Measurements from ENCODE around the gene KIAA0930. TPM values are rescaled to one million over a fixed set of nuclear protein-coding genes. Genes with fewer than 3 reads are reported as not detected.
A peak's percentile ranks its signal among the peaks of the same experiment; 100 is the strongest.

The KIAA0930 gene
- total and polyA plus RNA-seq, 2 of the 4 experiments (the other 2 are of a cell fraction) = 25.3 to 34.1 TPM

GRCh38 chr22:45149671-45150070 lies 91.0 kb downstream of the KIAA0930 start:
- no peak overlapping the region for H4K5ac ChIP-seq (ENCODE audit: low read depth, low read length)
- POLR2A ChIA-PET (ENCODE audit: unreplicated experiment) = no interaction called here

More at GRCh38 chr22:45149671-45150070, 91.0 kb downstream of the KIAA0930 start:
- Histone ChIP-seq H3K4me3 (ENCODE audit: insufficient read depth, low read depth, low read length) (no peak overlapping the region), H2BK20ac (ENCODE audit: low read depth, low read length) (no peak overlapping the region), H3K9ac (ENCODE audit: low read depth, low read length) (no peak overlapping the region), H3K27me3 (ENCODE audit: control insufficient read depth, insufficient read depth, low read length) (no peaks in the 10 kb centered on the region), H4K91ac (ENCODE audit: insufficient read depth, low read depth, low read length) (no peak overlapping the region), H3K4me2 (ENCODE audit: low read depth, low read length) (peak overlapping the region; percentile 58; the same call in 1 of the 2 replicates), H3K23ac (ENCODE audit: low read depth, low read length) (no peak overlapping the region), H3K36me3 (ENCODE audit: control insufficient read depth, insufficient read depth, low read length) (peaks cover 4% of the 10 kb centered on the region), H3K9me1 (ENCODE audit: insufficient read depth, low read length) (peaks cover 9% of the 10 kb centered on the region; the same call in 1 of the 2 replicates), H3K14ac (replicated peaks; ENCODE audit: low read depth, low read length) (no peak overlapping the region), H3K4me1 (ENCODE audit: control insufficient read depth, insufficient read depth, low read length) (peaks cover 11% of the 10 kb centered on the region), H2AK9ac (replicated peaks; ENCODE audit: low read depth, low read length, poor library complexity) (no peak overlapping the region), H3K27ac (ENCODE audit: insufficient read depth, low read length) (no peak overlapping the region), H2AK5ac (ENCODE audit: low read depth, low read length) (no peak overlapping the region), H2BK5ac (ENCODE audit: low read depth, low read length, poor library complexity, severe bottlenecking) (peak overlapping the region; percentile 23), H2BK15ac (ENCODE audit: low read depth, low read length) (no peak overlapping the region; the same call in 2 of the 3 replicates), H3K4ac (ENCODE audit: low read depth, low read length) (no peak overlapping the region), H3K79me1 (ENCODE audit: low read depth in 1 of 2, low read length in 2 of 2) (peaks cover 19 to 44% of the 10 kb centered on the region in 2 experiments), H3K18ac (ENCODE audit: low read depth, low read length) (no peak overlapping the region), H4K20me1 (ENCODE audit: insufficient read depth, low read length) (no peaks in the 10 kb centered on the region), H2BK120ac (ENCODE audit: low read depth, low read length) (no peak overlapping the region), H3K9me3 (ENCODE audit: control insufficient read depth, insufficient read depth, low read length) (no peaks in the 10 kb centered on the region), H3K56ac (ENCODE audit: extremely low read depth, insufficient read depth, low read length) (no peak overlapping the region), H4K8ac (ENCODE audit: low read depth in 2 of 2, low read length in 2 of 2) (no peak overlapping the region), H2AFZ (replicated peaks; ENCODE audit: low read length, poor library complexity) (no peak overlapping the region)
- dilution Hi-C loops (cut with HindIII; ENCODE audit: low sequenced_read_pairs, unreplicated experiment) (no loop called here), intact Hi-C loops (cut with micrococcal nuclease) (no loop called here), in situ Hi-C loops (cut with MboI; ENCODE audit: low sequenced_read_pairs) (no loop called here)
- DNase-seq = peak; percentile 78
- ATAC-seq (ENCODE audit: low read depth) = peak; percentile 88
- TF ChIP-seq RFX5 (IDR thresholded peaks at IDR 0.05; ENCODE audit: low read depth, low read length) (no peak), SMC3 (IDR thresholded peaks at IDR 0.05; ENCODE audit: low read depth, low read length) (no peak), ELK1 (IDR thresholded peaks at IDR 0.05; ENCODE audit: borderline replicate concordance, low read depth, low read length) (no peak), FOS (IDR thresholded peaks at IDR 0.05; ENCODE audit: low read depth, low read length) (peak; percentile 52; the same call in 1 of the 2 replicates), MAFK (IDR thresholded peaks at IDR 0.05; ENCODE audit: low read depth, low read length) (0 out of 2 replicates have a peak, but pooled peaks have one; percentile 22), RAD21 (IDR thresholded peaks at IDR 0.05; ENCODE audit: low read length) (no peak), POLR2A (IDR thresholded peaks at IDR 0.05; ENCODE audit: low read depth, low read length) (no peak), NFE2L2 (IDR thresholded peaks at IDR 0.05; ENCODE audit: low read depth, low read length) (no peak), CEBPB (IDR thresholded peaks at IDR 0.05; ENCODE audit: low read depth, low read length) (peak; percentile 70), MXI1 (IDR thresholded peaks at IDR 0.05; ENCODE audit: borderline replicate concordance, low read depth, low read length) (no peak)
- TF ChIP-seq, protein P1, sequence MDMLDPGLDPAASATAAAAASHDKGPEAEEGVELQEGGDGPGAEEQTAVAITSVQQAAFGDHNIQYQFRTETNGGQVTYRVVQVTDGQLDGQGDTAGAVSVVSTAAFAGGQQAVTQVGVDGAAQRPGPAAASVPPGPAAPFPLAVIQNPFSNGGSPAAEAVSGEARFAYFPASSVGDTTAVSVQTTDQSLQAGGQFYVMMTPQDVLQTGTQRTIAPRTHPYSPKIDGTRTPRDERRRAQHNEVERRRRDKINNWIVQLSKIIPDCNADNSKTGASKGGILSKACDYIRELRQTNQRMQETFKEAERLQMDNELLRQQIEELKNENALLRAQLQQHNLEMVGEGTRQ (IDR thresholded peaks at IDR 0.05; ENCODE audit: low read depth, low read length) = no peak
- BruUV-seq (replicated peaks) = no TSS peak
- CTCF ChIA-PET = interaction anchor here (0.7 to 1.2 kb wide), 2 partner anchors 47 to 322 kb away, joined by 3 to 4 read pairs; no protein-coding TSS in a partner anchor
- WGBS, 2 experiments (ENCODE audit: extremely low coverage in 2 of 2, insufficient read length in 1 of 2) = no CpG with 5 or more reads among the region's 2 CpGs
